Measurements from ENCODE around the gene GHRH.

GHRH gene

GRCh38 chr20:37202267-37202943, 59.2 kb downstream of the GHRH start:
- DNase-seq, result peak; percentile 72

GRCh38 chr20:37201827-37202162, 59.8 kb downstream of the GHRH start:
- DNase-seq, result no peak

All from hematopoietic multipotent progenitor cell treated with erythropoietin and hydrocortisone succinate and interleukin-3 and kit ligand, for 4 days (in vitro differentiated cells).